RPMI8226 (cell line): ENCODE measurements around the gene ACD.

Experiments used
- DNase-seq: peaks from one replicate; pipeline ENCODE4 v3.0.0-alpha.2; 2015

Gene ACD

GRCh38 chr16:67645397-67646121 is 14.5 kb downstream of the ACD start:
- DNase-seq, result peak; percentile 40

- DNase-seq, result no peak
Measured at GRCh38 chr16:67644038-67644437, 16.0 kb downstream of the ACD start.

- DNase-seq, result peak; percentile 70
Measured at GRCh38 chr16:67641779-67642708, 18.0 kb downstream of the ACD start.

- DNase-seq, result no peak
Measured at GRCh38 chr16:67637625-67638024, 22.4 kb downstream of the ACD start.

GRCh38 chr16:67636713-67637112 is 23.3 kb downstream of the ACD start:
- DNase-seq, result no peak

- no peak for DNase-seq
Measured at GRCh38 chr16:67632415-67633172, 27.5 kb downstream of the ACD start.

- no peak for DNase-seq
Measured at GRCh38 chr16:67628216-67628615, 31.8 kb downstream of the ACD start.

- DNase-seq, result peak; percentile 23
Measured at GRCh38 chr16:67613808-67614207, 46.3 kb downstream of the ACD start.

GRCh38 chr16:67608364-67608763 is 51.7 kb downstream of the ACD start:
- DNase-seq, result no peak
